PFSK-1 (cell line): ENCODE measurements around the gene ATAT1.

Experiments used
- FOXP2 ChIP-seq: optimal IDR thresholded peaks from 2 replicates; pipeline ENCODE3; 2011; ENCODE audit warnings: borderline replicate concordance, control low read depth, inconsistent platforms; ENCODE audit not compliant: insufficient read depth; ENCODE audit errors: extremely low read length, extremely low read depth
- POLR2AphosphoS5 ChIP-seq: IDR thresholded peaks from 2 replicates; pipeline ENCODE4 v1.6.1; 2012; ENCODE audit warnings: low read depth, mild to moderate bottlenecking, control low read depth, low read length, moderate library complexity
- SIN3A ChIP-seq: IDR thresholded peaks from 2 replicates; pipeline ENCODE4 v1.6.1; 2012; ENCODE audit warnings: mild to moderate bottlenecking, low read length, moderate library complexity, borderline replicate concordance; ENCODE audit not compliant: insufficient read depth
- TAF1 ChIP-seq: IDR thresholded peaks from 2 replicates; pipeline ENCODE4 v1.6.1; 2012; ENCODE audit warnings: low read length, control low read depth, borderline replicate concordance; ENCODE audit not compliant: insufficient read depth
- TF ChIP-seq, protein P1 (sequence below), 2 experiments: IDR thresholded peaks; 2 replicates each; pipeline versions ENCODE4 v1.6.1 to v1.8.0; 2011 to 2012; ENCODE audit warnings: low read depth in 2 of 2, low read length in 2 of 2, control low read depth in 1 of 2, inconsistent platforms in 1 of 2, mild to moderate bottlenecking in 1 of 2, moderate library complexity in 1 of 2; ENCODE audit not compliant: insufficient read depth in 1 of 2

The ATAT1 gene

DNA sequence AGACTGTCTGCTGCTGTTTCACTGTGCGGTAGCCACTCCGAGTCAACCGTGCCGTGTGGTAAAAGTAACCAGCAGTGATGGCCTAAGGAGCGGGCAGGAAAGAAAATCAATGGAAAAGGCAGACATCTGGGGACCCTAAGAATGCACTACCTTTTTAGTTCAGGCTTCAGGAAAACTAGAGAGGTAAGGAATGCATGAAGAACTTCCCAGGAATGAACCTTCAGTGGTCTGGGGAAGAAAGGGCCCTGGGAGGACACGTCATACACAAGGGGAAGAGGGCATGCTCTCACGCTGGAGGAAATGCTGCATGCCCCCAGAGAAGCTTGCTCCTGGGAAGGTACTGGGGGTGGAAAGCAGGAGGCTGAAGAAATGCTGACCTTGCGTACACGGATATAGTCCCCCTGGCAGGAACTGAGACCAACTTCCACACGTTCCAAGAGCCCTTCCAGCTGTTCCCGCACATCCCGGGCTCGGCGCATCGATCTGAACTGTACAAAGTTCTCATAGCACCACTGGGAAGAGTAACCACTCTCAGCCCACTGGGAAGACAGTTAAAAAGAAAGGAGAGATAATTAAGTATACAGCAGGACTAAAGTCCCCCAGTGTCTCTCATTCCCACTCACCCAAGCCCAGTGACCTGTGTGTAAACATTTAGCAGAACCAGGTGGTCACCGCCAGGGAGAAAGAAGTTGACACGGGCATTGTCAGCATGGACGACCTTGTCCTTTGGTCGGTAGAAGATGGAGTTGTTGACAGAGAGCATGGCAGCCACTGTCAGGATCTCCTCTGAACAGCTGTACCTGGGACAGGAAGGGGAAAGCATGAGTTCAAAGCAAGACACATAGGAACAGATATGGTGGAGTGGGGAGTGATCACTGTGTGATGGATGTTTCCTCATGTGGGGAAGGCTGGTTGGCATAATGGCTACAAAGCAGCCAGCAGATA is 28.4 kb downstream of the ATAT1 start:
- TF ChIP-seq, protein P1, sequence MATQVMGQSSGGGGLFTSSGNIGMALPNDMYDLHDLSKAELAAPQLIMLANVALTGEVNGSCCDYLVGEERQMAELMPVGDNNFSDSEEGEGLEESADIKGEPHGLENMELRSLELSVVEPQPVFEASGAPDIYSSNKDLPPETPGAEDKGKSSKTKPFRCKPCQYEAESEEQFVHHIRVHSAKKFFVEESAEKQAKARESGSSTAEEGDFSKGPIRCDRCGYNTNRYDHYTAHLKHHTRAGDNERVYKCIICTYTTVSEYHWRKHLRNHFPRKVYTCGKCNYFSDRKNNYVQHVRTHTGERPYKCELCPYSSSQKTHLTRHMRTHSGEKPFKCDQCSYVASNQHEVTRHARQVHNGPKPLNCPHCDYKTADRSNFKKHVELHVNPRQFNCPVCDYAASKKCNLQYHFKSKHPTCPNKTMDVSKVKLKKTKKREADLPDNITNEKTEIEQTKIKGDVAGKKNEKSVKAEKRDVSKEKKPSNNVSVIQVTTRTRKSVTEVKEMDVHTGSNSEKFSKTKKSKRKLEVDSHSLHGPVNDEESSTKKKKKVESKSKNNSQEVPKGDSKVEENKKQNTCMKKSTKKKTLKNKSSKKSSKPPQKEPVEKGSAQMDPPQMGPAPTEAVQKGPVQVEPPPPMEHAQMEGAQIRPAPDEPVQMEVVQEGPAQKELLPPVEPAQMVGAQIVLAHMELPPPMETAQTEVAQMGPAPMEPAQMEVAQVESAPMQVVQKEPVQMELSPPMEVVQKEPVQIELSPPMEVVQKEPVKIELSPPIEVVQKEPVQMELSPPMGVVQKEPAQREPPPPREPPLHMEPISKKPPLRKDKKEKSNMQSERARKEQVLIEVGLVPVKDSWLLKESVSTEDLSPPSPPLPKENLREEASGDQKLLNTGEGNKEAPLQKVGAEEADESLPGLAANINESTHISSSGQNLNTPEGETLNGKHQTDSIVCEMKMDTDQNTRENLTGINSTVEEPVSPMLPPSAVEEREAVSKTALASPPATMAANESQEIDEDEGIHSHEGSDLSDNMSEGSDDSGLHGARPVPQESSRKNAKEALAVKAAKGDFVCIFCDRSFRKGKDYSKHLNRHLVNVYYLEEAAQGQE (IDR thresholded peaks at IDR 0.05; ENCODE audit: insufficient read depth in 1 of 2, low read depth in 2 of 2, low read length in 2 of 2), result no peak
- TF ChIP-seq SIN3A, result no peak
- no peak for TF ChIP-seq FOXP2
- TF ChIP-seq POLR2AphosphoS5, result no peak
- no peak for TF ChIP-seq TAF1

DNA sequence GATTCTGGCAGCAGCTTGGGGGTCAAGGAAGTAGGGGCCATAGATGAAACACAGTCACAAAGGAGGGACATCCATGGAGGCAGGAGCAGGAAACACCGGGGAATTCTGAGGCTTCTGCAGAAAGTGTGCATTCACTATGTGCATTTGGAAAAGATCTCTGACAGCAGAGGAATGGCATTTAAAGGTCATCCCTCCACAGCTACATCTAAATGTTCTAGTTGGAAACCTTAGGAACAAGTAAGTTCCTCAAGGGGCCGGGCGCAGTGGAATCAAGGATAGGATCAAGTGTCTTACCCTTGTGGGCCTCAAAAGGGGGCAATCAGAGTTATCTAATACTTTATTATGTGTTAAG is 29.0 kb downstream of the ATAT1 start:
- TF ChIP-seq, protein P1 (IDR thresholded peaks at IDR 0.05; ENCODE audit: insufficient read depth in 1 of 2, low read depth in 2 of 2, low read length in 2 of 2), result no peak

DNA sequence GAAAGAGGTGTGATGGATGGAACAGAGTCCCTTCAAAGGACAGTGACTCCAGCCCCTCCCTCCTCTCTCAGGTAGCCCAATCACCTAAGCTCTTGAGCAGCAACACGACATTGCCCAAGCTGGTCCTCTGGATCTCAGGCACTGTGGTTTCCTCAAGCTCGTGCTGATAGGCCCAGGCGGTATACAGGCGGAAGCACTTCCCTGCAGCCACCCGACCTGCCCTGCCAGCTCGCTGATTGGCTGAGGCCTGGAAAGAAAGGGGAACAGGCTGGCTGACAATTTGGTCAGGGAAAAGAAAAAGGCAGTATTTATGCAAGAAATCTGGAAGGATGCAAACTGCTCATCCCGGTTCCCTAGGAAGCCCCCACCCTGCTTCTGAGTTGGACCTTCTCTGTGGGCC is 29.8 kb downstream of the ATAT1 start:
- TF ChIP-seq POLR2AphosphoS5 (no peak), SIN3A (no peak)
- TF ChIP-seq, protein P1 (IDR thresholded peaks at IDR 0.05; ENCODE audit: insufficient read depth in 1 of 2, low read depth in 2 of 2, low read length in 2 of 2), result no peak

DNA sequence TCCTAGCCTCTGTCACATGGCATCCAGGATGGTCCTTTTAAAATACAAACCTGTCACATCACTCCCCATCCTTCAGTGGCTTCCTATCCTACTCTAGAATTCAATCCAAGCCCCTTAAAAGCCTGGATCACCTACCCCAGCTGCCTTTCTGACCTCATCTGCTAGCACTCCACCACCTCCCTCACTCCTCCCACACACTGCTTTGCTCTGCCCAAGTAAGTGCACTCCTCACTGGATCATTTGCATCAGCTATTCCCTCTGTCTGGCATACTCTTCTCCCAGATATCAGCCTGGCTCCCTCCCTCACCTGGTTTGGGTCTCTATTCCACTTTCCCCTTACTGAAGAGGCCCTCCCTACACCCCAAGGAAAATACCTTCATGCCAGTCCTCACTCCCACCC is 30.8 kb downstream of the ATAT1 start:
- TF ChIP-seq TAF1 (no peak), FOXP2 (no peak), SIN3A (no peak), POLR2AphosphoS5 (no peak)
- TF ChIP-seq, protein P1 (IDR thresholded peaks at IDR 0.05; ENCODE audit: insufficient read depth in 1 of 2, low read depth in 2 of 2, low read length in 2 of 2), result no peak
